Mammary epithelial cell (primary cell): ENCODE results near the gene PIP4K2A.

Source experiments
- EZH2 ChIP-seq: IDR thresholded peaks from 2 replicates; pipeline ENCODE4 v1.6.1; 2012; ENCODE audit warnings: low read length, inconsistent platforms, borderline replicate concordance
- TF ChIP-seq, protein P1 (sequence below), 2 donors: IDR thresholded peaks in 1 of 2; conservative IDR thresholded peaks in 1 of 2; 2 replicates each; pipeline ENCODE4 v1.5.1; 2011 to 2012; ENCODE audit warnings: inconsistent platforms in 2 of 2, low read length in 2 of 2, mild to moderate bottlenecking in 2 of 2, control low read depth in 1 of 2, low read depth in 1 of 2; ENCODE audit not compliant: insufficient read depth in 1 of 2; ENCODE audit errors: extremely low read depth in 1 of 2

DNA sequence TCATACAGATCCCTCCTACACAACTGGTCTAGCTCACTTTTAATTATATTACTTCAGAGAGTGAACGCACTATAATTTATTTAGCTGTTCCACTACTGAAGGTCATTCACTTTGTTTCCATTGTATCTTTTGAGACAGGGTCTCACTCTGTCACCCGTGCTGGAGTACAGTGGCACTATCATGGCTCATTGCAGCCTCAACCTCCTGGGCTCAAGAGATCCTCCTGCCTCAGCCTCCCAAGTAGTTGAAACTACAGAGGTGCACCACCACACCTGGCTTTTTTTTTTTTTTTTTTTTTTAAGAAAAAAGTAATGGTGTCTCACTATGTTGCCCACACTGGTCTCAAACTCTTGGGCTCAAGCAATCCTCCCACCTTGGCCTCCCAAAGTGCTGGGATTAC, 49.0 kb downstream of the PIP4K2A start:
- TF ChIP-seq, protein P1, sequence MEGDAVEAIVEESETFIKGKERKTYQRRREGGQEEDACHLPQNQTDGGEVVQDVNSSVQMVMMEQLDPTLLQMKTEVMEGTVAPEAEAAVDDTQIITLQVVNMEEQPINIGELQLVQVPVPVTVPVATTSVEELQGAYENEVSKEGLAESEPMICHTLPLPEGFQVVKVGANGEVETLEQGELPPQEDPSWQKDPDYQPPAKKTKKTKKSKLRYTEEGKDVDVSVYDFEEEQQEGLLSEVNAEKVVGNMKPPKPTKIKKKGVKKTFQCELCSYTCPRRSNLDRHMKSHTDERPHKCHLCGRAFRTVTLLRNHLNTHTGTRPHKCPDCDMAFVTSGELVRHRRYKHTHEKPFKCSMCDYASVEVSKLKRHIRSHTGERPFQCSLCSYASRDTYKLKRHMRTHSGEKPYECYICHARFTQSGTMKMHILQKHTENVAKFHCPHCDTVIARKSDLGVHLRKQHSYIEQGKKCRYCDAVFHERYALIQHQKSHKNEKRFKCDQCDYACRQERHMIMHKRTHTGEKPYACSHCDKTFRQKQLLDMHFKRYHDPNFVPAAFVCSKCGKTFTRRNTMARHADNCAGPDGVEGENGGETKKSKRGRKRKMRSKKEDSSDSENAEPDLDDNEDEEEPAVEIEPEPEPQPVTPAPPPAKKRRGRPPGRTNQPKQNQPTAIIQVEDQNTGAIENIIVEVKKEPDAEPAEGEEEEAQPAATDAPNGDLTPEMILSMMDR (conservative IDR thresholded peaks at IDR 0.05 in 1 of 2, IDR thresholded peaks at IDR 0.05 in 1 of 2; ENCODE audit: extremely low read depth in 1 of 2, insufficient read depth in 1 of 2, low read depth in 1 of 2, low read length in 2 of 2): no peak
- no peak for TF ChIP-seq EZH2
